LNCaP clone FGC (cell line): ENCODE results near the gene UBE3B.

Experiments
- DNase-seq: peaks from one replicate; pipeline ENCODE4 v3.0.0-alpha.2; 2011; ENCODE audit warnings: low read depth
- H3K4me3 ChIP-seq: 2 replicates; pipeline ENCODE4 v1.5.1; 2011; ENCODE audit warnings: mild to moderate bottlenecking, low read depth, low read length, control low read depth
- TF ChIP-seq, protein P1 (sequence below): IDR thresholded peaks from 2 replicates; pipeline ENCODE4 v1.5.1; 2012; ENCODE audit warnings: mild to moderate bottlenecking; ENCODE audit not compliant: control insufficient read depth, insufficient read depth; ENCODE audit errors: extremely low read depth

Gene UBE3B

DNA sequence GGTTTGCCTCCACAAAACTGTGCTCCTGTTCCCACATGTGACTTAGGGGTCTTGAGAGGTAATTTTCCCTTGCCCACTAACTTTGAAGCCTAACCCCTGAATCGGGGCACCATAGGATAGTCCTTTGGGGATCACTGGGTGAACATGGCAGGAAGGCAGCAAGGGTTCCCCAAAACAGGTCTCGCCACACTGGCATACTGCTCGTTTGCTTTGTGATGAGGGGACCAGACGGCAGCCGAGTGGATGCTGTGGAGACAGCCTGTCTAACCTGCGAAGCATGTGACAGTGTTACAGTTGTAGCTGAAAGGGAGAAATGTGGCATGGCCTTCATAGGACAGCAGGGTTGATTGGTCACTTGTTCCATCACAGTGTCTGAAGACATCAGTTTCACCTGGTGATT is 42.4 kb downstream of the UBE3B start:
- H3K4me3 ChIP-seq = no peak overlapping the region
- DNase-seq = no peak
- TF ChIP-seq, protein P1, sequence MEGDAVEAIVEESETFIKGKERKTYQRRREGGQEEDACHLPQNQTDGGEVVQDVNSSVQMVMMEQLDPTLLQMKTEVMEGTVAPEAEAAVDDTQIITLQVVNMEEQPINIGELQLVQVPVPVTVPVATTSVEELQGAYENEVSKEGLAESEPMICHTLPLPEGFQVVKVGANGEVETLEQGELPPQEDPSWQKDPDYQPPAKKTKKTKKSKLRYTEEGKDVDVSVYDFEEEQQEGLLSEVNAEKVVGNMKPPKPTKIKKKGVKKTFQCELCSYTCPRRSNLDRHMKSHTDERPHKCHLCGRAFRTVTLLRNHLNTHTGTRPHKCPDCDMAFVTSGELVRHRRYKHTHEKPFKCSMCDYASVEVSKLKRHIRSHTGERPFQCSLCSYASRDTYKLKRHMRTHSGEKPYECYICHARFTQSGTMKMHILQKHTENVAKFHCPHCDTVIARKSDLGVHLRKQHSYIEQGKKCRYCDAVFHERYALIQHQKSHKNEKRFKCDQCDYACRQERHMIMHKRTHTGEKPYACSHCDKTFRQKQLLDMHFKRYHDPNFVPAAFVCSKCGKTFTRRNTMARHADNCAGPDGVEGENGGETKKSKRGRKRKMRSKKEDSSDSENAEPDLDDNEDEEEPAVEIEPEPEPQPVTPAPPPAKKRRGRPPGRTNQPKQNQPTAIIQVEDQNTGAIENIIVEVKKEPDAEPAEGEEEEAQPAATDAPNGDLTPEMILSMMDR = no peak

DNA sequence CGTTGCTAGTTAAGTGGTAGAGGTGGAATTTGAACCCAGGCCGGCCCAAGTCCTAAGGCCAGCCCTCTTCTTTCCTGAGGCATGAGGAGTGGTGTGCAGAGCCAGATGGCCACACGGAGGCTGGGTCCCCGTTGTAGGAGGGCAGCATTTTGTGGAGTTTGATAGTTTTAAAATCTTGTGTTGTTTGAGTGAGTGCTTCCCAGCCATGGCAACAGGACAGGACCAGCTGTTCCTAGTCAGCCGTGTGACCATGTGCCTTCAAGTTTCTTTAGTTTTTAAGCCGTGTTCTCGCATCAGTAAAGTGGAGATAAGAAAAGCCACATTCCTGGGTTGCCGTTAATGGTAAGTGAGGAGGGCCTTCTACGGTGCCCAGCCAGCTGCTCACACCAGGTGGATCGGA is 44.4 kb downstream of the UBE3B start:
- no peak for DNase-seq
- TF ChIP-seq, protein P1 = no peak
- H3K4me3 ChIP-seq = no peak overlapping the region

DNA sequence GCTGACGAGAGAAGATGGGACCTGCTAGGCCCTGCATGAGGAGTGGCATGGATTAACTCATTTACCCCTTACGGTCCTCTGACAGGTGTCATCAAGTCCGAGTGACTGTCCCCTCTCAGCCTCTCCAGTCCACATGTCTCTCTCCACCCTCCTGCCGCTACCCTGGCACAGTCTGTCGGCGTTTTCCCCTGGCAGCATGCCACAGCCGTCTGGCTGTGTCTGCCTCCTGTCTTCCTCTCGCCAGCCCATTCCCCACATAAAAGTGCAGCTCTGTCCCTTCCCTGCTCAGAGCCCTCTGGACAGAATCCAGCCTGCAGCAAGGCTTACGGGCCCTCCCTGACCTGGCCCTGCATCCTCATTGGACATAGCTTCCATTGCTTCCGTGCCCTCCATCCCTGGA is 45.6 kb downstream of the UBE3B start:
- TF ChIP-seq, protein P1 = no peak
- no peak for DNase-seq
- H3K4me3 ChIP-seq = no peak overlapping the region

DNA sequence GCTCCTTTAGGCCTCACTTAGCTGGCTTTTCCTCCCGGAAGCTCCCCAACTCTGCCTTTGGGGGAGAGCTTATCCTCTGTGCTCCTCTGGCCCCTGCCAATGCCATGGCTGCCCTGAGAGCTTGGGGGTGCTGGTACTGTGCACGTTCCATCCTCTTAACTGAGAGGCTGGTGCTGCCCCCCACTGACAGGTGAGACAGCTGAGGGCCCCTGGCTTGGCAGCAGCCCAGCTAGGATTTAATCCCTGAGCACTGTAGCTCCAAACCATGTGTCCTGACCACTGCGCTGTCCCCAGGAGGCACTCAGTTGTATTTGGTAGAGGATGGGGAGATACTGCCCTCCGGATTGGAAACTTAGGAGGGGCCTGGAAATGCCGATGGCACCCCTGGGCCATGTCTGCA is 46.1 kb downstream of the UBE3B start:
- no peak overlapping the region for H3K4me3 ChIP-seq
- DNase-seq = no peak
- TF ChIP-seq, protein P1 = no peak

DNA sequence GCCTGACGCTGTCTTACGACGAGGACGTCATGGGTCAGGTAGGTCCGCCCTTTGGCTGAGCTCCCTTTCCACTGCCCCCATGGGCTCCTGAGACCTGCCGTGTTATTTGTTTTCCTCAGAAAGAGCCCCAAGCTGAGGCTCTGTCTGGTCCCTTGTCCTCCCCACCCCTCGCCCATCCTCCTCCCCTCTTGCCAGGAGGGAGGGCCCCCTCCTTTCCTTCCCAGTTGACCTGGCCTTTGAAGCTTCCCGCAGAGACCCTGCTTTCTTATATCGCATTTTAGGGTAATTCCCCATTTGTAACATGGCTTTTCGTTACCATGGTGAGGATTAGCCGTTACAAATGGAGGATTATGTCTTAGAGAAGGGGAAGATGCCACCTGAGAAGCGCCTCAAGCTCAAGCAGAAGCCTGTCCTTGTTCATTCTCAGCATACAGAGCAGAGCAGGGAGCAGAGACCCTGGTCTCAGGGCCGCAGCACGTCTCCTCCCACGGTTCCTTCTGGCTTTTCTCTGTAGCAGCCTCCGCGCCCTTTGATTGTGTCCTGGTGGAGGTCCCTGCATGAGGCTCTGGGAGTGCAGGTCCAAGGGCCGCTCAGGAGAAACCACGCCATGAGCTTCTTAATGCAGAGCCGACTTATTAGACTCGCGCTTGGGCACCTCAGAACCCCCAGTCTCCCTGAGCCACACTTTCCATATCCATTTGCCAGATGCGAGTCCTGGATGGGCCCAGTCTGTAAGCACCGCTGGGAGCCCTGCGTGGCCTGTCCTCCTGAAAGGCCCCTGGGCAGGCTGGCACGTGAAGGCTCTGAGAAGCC is 47.2 kb downstream of the UBE3B start:
- H3K4me3 ChIP-seq = no peak overlapping the region
- no peak for DNase-seq
- TF ChIP-seq, protein P1 = no peak

DNA sequence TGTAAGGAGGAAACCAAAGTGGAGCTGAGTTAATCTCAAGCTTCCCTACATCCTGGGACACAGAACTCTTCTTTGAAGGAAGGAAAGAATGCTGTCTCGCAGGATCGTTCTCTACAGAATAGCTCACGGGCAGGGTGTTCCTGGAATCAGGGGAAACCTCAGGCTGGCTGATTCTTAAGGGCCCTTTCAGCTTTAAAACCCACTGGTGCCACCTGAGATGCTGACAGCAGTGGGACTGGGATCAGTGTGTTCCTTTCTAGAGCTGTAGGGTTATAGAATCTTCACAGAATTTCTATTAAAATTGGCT is 47.8 kb downstream of the UBE3B start:
- TF ChIP-seq, protein P1 = no peak
- H3K4me3 ChIP-seq = no peak overlapping the region
- DNase-seq = no peak
